Fibroblast of lung (primary cell): Measurements from ENCODE around the gene PGPEP1. TPM values are rescaled to one million over a fixed set of nuclear protein-coding genes. Genes with fewer than 3 reads are reported as not detected.
A peak's percentile ranks its signal among the peaks of the same experiment; 100 is the strongest.

Experiments
- DNase-seq, 2 donors: peaks; one replicate each; pipeline versions ENCODE4 v3.0.0 to v3.0.0-alpha.2; 2010; ENCODE audit warnings: low read depth in 2 of 2
- H2AFZ ChIP-seq: 2 replicates; pipeline ENCODE4 v1.5.1; 2012; ENCODE audit warnings: low read length, control low read depth, inconsistent platforms
- H3K27ac ChIP-seq: 2 replicates; pipeline ENCODE4 v1.5.1; 2011; ENCODE audit warnings: low read length, control low read depth; ENCODE audit not compliant: insufficient read depth
- H3K27me3 ChIP-seq: 2 replicates; pipeline ENCODE4 v1.5.1; 2011; ENCODE audit warnings: mild to moderate bottlenecking, low read length; ENCODE audit not compliant: control insufficient read depth, insufficient read depth
- H3K36me3 ChIP-seq: 2 replicates; pipeline ENCODE4 v1.5.1; 2011; ENCODE audit warnings: low read length; ENCODE audit not compliant: control insufficient read depth, insufficient read depth
- H3K4me1 ChIP-seq: 2 replicates; pipeline ENCODE4 v1.5.1; 2011; ENCODE audit warnings: low read length; ENCODE audit not compliant: control insufficient read depth, insufficient read depth; ENCODE audit errors: extremely low read depth
- H3K4me2 ChIP-seq: 2 replicates; pipeline ENCODE4 v1.5.1; 2011; ENCODE audit warnings: low read length, control low read depth; ENCODE audit not compliant: insufficient read depth; ENCODE audit errors: extremely low read depth
- H3K4me3 ChIP-seq, 4 experiments: fragments of 200-600 bp in 1 of 4; sonication (generic) in 1 of 4; replicated peaks in 1 of 4; 2 replicates each; pipeline ENCODE4 v1.5.1; 2011 to 2016; ENCODE audit warnings: low read length in 4 of 4, low read depth in 3 of 4, mild to moderate bottlenecking in 3 of 4, control low read depth in 2 of 4, inconsistent platforms in 1 of 4, mixed read lengths in 1 of 4; ENCODE audit not compliant: insufficient read depth in 1 of 4; ENCODE audit errors: control extremely low read depth in 1 of 4
- H3K79me2 ChIP-seq: 2 replicates; pipeline ENCODE4 v1.5.1; 2012; ENCODE audit warnings: mild to moderate bottlenecking, low read length, inconsistent platforms; ENCODE audit not compliant: control insufficient read depth, insufficient read depth
- H3K9ac ChIP-seq: 2 replicates; pipeline ENCODE4 v1.5.1; 2011; ENCODE audit warnings: mild to moderate bottlenecking, low read length, control low read depth; ENCODE audit not compliant: insufficient read depth
- H3K9me3 ChIP-seq: 2 replicates; pipeline ENCODE4 v1.5.1; 2012; ENCODE audit warnings: low read depth, low read length; ENCODE audit not compliant: control insufficient read depth, insufficient read depth
- H4K20me1 ChIP-seq: 2 replicates; pipeline ENCODE4 v1.5.1; 2011; ENCODE audit warnings: low read length; ENCODE audit not compliant: control insufficient read depth, insufficient read depth; ENCODE audit errors: extremely low read depth
- EZH2 ChIP-seq: IDR thresholded peaks from 2 replicates; pipeline ENCODE4 v1.5.1; 2012; ENCODE audit warnings: low read length, control low read depth, mild to moderate bottlenecking; ENCODE audit errors: missing control alignments
- polyA plus RNA-seq, 2 donors: library from polyadenylated mRNA; depleted of rRNA in 1 of 2; stranded (reverse) in 1 of 2; unstranded in 1 of 2; fragments of >200 nt; gene quantifications; 2 replicates each; pipeline ENCODE4 v1.2.1, GENCODE V29; 2011 to 2012; ENCODE audit warnings: missing spikeins in 1 of 2
- total RNA-seq: library from RNA; depleted of rRNA; stranded (reverse); fragments of >200 nt; gene quantifications from 2 replicates; pipeline ENCODE4 v1.2.1, GENCODE V29; 2014
- TF ChIP-seq, protein P1 (sequence below), 2 donors: IDR thresholded peaks in 1 of 2; conservative IDR thresholded peaks in 1 of 2; 1 replicate in 1 of 2; 2 replicates in 1 of 2; pipeline ENCODE4 v1.5.1; 2011 to 2012; ENCODE audit warnings: low read length in 2 of 2, control low read depth in 1 of 2, inconsistent platforms in 1 of 2, low read depth in 1 of 2, mild to moderate bottlenecking in 1 of 2

PGPEP1 gene
- total and polyA plus RNA-seq, 2 donors (not counting 1 experiment from before 2014, with no cell fraction given) = 17.0 to 78.8 TPM

DNA sequence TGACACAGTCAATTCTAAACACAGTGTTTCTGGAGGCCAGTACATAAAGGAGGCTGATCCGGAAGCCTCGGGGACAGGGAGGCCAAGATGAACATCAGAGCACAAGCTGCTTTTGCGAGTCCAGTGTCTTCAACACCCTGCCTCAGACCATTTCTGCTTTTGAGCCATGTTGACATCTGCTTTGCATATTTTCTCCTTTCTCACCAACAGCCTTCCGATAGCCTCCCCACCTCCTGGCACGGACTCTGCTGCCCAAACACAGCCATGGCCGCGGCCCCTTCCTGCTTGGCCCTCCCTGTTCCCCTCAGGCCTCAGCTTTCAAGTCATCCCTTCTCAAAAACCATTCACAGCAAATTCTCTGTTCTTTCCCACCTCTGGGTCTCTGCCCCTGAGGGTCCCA lies 53.4 kb downstream of the PGPEP1 start:
- no peaks in the 10 kb centered on the region for H3K79me2 ChIP-seq
- no peaks in the 10 kb centered on the region for H3K9me3 ChIP-seq
- no peak overlapping the region for H3K4me2 ChIP-seq
- no peak overlapping the region for H3K4me3 ChIP-seq
- peaks cover 2% of the 10 kb centered on the region for H3K36me3 ChIP-seq
- no peak overlapping the region for H3K9ac ChIP-seq
- H3K4me1 ChIP-seq = peaks cover 6% of the 10 kb centered on the region
- H2AFZ ChIP-seq = peak overlapping the region; percentile 20
- peaks cover 2% of the 10 kb centered on the region for H3K27me3 ChIP-seq
- DNase-seq = no peak
- no peaks in the 10 kb centered on the region for H4K20me1 ChIP-seq
- H3K27ac ChIP-seq = no peak overlapping the region
- TF ChIP-seq, protein P1, sequence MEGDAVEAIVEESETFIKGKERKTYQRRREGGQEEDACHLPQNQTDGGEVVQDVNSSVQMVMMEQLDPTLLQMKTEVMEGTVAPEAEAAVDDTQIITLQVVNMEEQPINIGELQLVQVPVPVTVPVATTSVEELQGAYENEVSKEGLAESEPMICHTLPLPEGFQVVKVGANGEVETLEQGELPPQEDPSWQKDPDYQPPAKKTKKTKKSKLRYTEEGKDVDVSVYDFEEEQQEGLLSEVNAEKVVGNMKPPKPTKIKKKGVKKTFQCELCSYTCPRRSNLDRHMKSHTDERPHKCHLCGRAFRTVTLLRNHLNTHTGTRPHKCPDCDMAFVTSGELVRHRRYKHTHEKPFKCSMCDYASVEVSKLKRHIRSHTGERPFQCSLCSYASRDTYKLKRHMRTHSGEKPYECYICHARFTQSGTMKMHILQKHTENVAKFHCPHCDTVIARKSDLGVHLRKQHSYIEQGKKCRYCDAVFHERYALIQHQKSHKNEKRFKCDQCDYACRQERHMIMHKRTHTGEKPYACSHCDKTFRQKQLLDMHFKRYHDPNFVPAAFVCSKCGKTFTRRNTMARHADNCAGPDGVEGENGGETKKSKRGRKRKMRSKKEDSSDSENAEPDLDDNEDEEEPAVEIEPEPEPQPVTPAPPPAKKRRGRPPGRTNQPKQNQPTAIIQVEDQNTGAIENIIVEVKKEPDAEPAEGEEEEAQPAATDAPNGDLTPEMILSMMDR (conservative IDR thresholded peaks at IDR 0.05 in 1 of 2, IDR thresholded peaks at IDR 0.05 in 1 of 2; ENCODE audit: low read depth in 1 of 2, low read length in 2 of 2) = no peak
- no peak for TF ChIP-seq EZH2

DNA sequence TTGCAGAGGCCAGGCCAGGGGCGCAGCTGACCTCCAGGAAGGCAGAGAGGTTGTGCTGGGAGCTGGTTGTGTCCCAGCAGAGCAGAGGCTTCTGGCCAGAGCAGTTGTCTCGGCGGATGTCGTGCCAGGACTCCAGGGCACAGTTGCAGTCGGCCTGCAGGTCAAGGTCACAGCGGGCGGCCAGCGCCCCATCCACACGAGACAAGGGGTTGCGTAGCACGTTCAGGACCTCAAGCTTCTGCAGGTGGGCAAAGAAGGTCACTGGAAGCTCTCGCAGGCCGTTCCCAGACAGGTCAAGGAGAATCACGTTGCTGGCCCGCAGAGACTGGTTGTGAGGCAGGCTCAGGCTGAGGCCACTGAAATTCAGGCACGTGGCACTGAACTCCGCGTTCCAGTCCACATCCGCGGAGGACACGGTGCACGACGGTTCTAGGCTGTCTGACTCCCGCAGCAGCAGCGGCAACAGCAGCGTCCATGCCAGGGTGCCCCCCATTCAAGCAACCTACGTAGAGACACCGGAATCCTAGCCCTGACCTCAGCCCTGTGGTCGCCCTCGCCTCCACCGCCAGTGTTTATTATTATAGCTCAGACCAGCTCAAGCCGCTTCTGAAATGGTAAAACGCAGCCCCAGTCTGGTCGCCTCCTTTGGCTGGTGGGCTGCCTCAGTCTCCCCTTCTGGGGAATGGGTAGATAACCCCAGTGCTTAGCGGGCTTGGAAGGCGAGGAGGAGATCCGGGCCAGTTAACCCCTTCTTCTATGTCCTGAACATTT lies 56.3 kb downstream of the PGPEP1 start:
- H3K4me3 ChIP-seq = no peak overlapping the region
- no peaks in the 10 kb centered on the region for H3K27me3 ChIP-seq
- no peak for TF ChIP-seq EZH2
- TF ChIP-seq, protein P1 (conservative IDR thresholded peaks at IDR 0.05 in 1 of 2, IDR thresholded peaks at IDR 0.05 in 1 of 2; ENCODE audit: low read depth in 1 of 2, low read length in 2 of 2) = no peak
- H3K9ac ChIP-seq = no peak overlapping the region
- no peak for DNase-seq
- peaks cover 12% of the 10 kb centered on the region for H3K4me1 ChIP-seq
- no peaks in the 10 kb centered on the region for H3K79me2 ChIP-seq
- H2AFZ ChIP-seq = no peak overlapping the region
- no peaks in the 10 kb centered on the region for H3K36me3 ChIP-seq
- peak overlapping the region; percentile 54 for H3K4me2 ChIP-seq
- no peak overlapping the region for H3K27ac ChIP-seq
- H3K9me3 ChIP-seq = no peaks in the 10 kb centered on the region
- H4K20me1 ChIP-seq = no peaks in the 10 kb centered on the region

DNA sequence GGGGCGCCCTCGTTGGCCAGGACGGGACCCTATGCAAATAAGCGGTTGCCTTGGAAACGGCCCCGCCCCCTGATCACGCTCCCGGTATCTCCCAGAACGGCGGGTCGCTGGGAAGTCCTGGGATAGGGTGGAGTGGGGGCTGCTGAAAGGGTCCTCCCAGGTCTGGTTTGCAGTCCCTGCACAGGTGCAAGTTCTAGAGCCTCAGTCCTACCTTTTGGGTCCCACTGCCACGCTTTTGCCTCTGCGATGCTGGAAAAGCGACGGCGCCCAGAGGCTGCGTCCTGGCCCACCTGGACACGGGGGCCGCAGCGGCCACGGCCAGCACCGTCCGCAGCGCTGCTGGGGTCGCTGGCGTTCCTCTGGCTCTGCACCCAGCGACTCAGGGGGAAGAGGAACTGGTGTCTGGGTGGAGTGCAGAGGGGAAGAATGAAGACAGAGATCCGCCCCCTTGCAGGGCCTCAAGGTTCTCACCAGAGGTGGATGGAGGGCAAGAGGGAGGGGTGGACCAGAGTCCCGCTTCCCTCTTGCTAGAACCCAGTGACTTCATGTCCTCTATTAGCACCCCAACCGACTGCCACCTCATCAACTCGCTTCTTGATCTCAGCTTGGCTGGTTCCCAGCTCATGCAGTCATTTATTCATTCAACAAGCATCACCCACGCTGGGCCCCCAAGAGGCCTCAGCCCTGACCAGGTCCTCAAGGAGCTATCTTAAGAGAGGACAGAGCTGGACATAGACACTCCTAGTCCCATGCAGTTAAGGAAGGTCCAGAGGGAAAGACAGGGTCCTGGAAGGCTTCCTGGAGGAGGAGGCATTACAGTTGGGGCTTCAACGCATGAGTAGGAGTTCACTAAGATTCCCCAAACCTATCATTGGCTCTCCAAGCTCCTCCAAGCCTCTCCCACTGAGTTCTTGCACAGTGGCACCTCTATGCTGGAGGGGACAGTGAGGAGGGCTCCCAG lies 57.1 kb downstream of the PGPEP1 start, which contains the start of gene LRRC25:
TSS of gene LRRC25 (minus strand) at position 381 of the 961 bp plus-strand sequence. CDS start 659 bp downstream, outside the sequence.
- no peaks in the 10 kb centered on the region for H3K9me3 ChIP-seq
- no peak within 1 kb of the TSS for H3K4me3 ChIP-seq
- no peaks in the 10 kb centered on the region for H3K27me3 ChIP-seq
- H3K4me2 ChIP-seq = peak within 1 kb of the TSS; percentile 54
- H3K36me3 ChIP-seq = no peaks in the 10 kb centered on the region
- H3K79me2 ChIP-seq = no peaks in the 10 kb centered on the region
- TF ChIP-seq EZH2 = no peak
- TF ChIP-seq, protein P1 (conservative IDR thresholded peaks at IDR 0.05 in 1 of 2, IDR thresholded peaks at IDR 0.05 in 1 of 2; ENCODE audit: low read depth in 1 of 2, low read length in 2 of 2) = no peak
- peaks cover 12% of the 10 kb centered on the region for H3K4me1 ChIP-seq
- no peak for DNase-seq
- no peak within 1 kb of the TSS for H3K9ac ChIP-seq
- H3K27ac ChIP-seq = no peak within 1 kb of the TSS
- H4K20me1 ChIP-seq = no peaks in the 10 kb centered on the region
- H2AFZ ChIP-seq = no peak within 1 kb of the TSS
